OCI-LY7 (cell line): ENCODE data around the gene AGMAT. TPM values are rescaled to one million over a fixed set of nuclear protein-coding genes. Genes with fewer than 3 reads are reported as not detected.

Source experiments
- BruUV-seq: library from RNA; stranded (reverse); fragments of 400-500 nt; replicated peaks from 2 replicates; lab custom pipeline; 2021; lab: Mats Ljungman, UMichigan
- CTCF ChIA-PET: fragments of 300-600 bp; sonication (Branson Sonifier 250); formaldehyde crosslinking; loops from one replicate; lab custom pipeline; 2022; ENCODE audit warnings: antibody characterized with exemption; ENCODE audit not compliant: unreplicated experiment; lab: Charles Lee
- POLR2A ChIA-PET: fragments of 300-600 bp; sonication (Branson Sonifier 250); formaldehyde crosslinking; loops from one replicate; lab custom pipeline; 2022; ENCODE audit warnings: antibody characterized with exemption; lab: Charles Lee
- DNase-seq: peaks from one replicate; pipeline ENCODE4 v3.0.0-alpha.2; 2015; ENCODE audit warnings: low spot score
- H2AFZ ChIP-seq: fragments of 200-600 bp; sonication (generic), shearing (Covaris generic); 2 replicates; pipeline ENCODE4 v1.6.1; 2014; ENCODE audit warnings: mild to moderate bottlenecking, antibody characterized with exemption, low read length, moderate library complexity
- H3K27ac ChIP-seq: fragments of 200-600 bp; sonication (generic); 2 replicates; pipeline ENCODE4 v1.5.1; 2014; ENCODE audit warnings: mixed run types, low read depth, mild to moderate bottlenecking, moderate library complexity, low read length, inconsistent platforms; ENCODE audit not compliant: poor library complexity, severe bottlenecking
- H3K36me3 ChIP-seq: fragments of 200-600 bp; sonication (generic); 2 replicates; pipeline ENCODE4 v1.6.1; 2014; ENCODE audit warnings: mild to moderate bottlenecking, antibody characterized with exemption, low read length, moderate library complexity, mixed read lengths; ENCODE audit not compliant: insufficient read depth
- H3K4me1 ChIP-seq: fragments of 200-600 bp; sonication (generic); 2 replicates; pipeline ENCODE4 v1.5.1; 2014; ENCODE audit warnings: mild to moderate bottlenecking, low read length; ENCODE audit not compliant: insufficient read depth, poor library complexity, severe bottlenecking
- H3K4me2 ChIP-seq: fragments of 200-600 bp; sonication (generic); 2 replicates; pipeline ENCODE4 v1.6.1; 2014; ENCODE audit warnings: mild to moderate bottlenecking, low read length
- H3K4me3 ChIP-seq: fragments of 200-600 bp; sonication (generic); 2 replicates; pipeline ENCODE4 v1.5.1; 2014; ENCODE audit warnings: mild to moderate bottlenecking, low read depth, low read length; ENCODE audit not compliant: poor library complexity, severe bottlenecking
- H3K79me2 ChIP-seq: fragments of 200-600 bp; sonication (generic); 2 replicates; pipeline ENCODE4 v1.6.1; 2016; ENCODE audit warnings: low read depth, mild to moderate bottlenecking, low read length, moderate library complexity, mixed read lengths; ENCODE audit not compliant: insufficient read depth
- H3K9me2 ChIP-seq: fragments of 200-600 bp; sonication (generic); 2 replicates; pipeline ENCODE4 v1.6.1; 2016; ENCODE audit warnings: mild to moderate bottlenecking, low read length, mixed read lengths; ENCODE audit not compliant: insufficient read depth
- H3K9me3 ChIP-seq: fragments of 200-600 bp; sonication (generic); 2 replicates; pipeline ENCODE4 v1.6.1; 2014; ENCODE audit warnings: mild to moderate bottlenecking, mixed run types, low read length, mixed read lengths
- H4K20me1 ChIP-seq: fragments of 200-600 bp; sonication (generic); 2 replicates; pipeline ENCODE4 v1.6.1; 2014; ENCODE audit warnings: mild to moderate bottlenecking, antibody characterized with exemption, low read length, moderate library complexity, mixed read lengths; ENCODE audit not compliant: insufficient read depth
- CTCF ChIP-seq: fragments of 200-600 bp; sonication (generic); conservative IDR thresholded peaks from 2 replicates; pipeline ENCODE4 v1.5.1; 2014; ENCODE audit warnings: mild to moderate bottlenecking, antibody characterized with exemption, low read length, moderate library complexity, mixed read lengths
- EZH2phosphoT487 ChIP-seq: fragments of 200-600 bp; sonication (generic); IDR thresholded peaks from 2 replicates; pipeline ENCODE4 v1.6.1; 2018; ENCODE audit warnings: low read depth, borderline replicate concordance, mild to moderate bottlenecking, mixed run types, antibody characterized with exemption, low read length, moderate library complexity, mixed read lengths
- intact Hi-C: fragments of 100-400 bp; cut with micrococcal nuclease; formaldehyde crosslinking; loops from one replicate; pipeline ENCODE4 v1.10.0; 2022; ENCODE audit not compliant: unreplicated experiment
- total RNA-seq, 2 experiments: library from RNA; depleted of rRNA in 1 of 2; stranded (reverse); fragments of >200 nt in 1 of 2; shearing (Covaris generic) in 1 of 2; gene quantifications; 2 replicates each; pipeline ENCODE4 v1.2.3, GENCODE V29; 2014 to 2022

Gene AGMAT
- total RNA-seq, 2 experiments from 2014 or later, result 0.29 to 0.54 TPM

- Histone ChIP-seq H3K36me3 (no peaks in the 10 kb centered on the region), H3K9me3 (no peaks in the 10 kb centered on the region), H4K20me1 (no peaks in the 10 kb centered on the region), H3K9me2 (no peaks in the 10 kb centered on the region), H3K79me2 (peaks cover 21% of the 10 kb centered on the region; the same call in 1 of the 2 replicates), H3K4me2 (peak within 1 kb of the TSS; percentile 99), H3K27ac (peak within 1 kb of the TSS; percentile 62), H3K4me1 (peaks cover 22% of the 10 kb centered on the region), H2AFZ (peak within 1 kb of the TSS; percentile 55; the same call in 1 of the 2 replicates), H3K4me3 (peak within 1 kb of the TSS; percentile 83)
- TF ChIP-seq CTCF, result no peak
- no peak for TF ChIP-seq EZH2phosphoT487
- CTCF ChIA-PET, result no interaction called here
- intact Hi-C loops, result no loop called here
- no TSS peak for BruUV-seq
- DNase-seq, result no peak
- POLR2A ChIA-PET, result no interaction called here
Observed at GRCh38 chr1:15524021-15524282, 60.9 kb downstream of the AGMAT start, which contains the start of gene CASP9. Gene CASP9, minus strand, starts transcription at chr1:15524215. Its CDS starts 15 bp downstream, at chr1:15524200.

GRCh38 chr1:15523104-15524020, 61.5 kb downstream of the AGMAT start:
- no peaks in the 10 kb centered on the region for H3K36me3 ChIP-seq
- intact Hi-C loops, result no loop called here
- TF ChIP-seq EZH2phosphoT487 (no peak), CTCF (no peak)
- ChIA-PET CTCF (no interaction called here), POLR2A (interaction anchor here (0.7 kb wide), 1 partner anchor 919 kb away, joined by 3 read pairs; no protein-coding TSS in a partner anchor)
- peaks cover 22% of the 10 kb centered on the region for H3K4me1 ChIP-seq
- peak overlapping the region; percentile 17; the same call in 1 of the 2 replicates for H2AFZ ChIP-seq
- BruUV-seq, result TSS peak; percentile 81
- no peaks in the 10 kb centered on the region for H3K9me3 ChIP-seq
- peak overlapping the region; percentile 34 for H3K27ac ChIP-seq
- peak overlapping the region; percentile 71 for H3K4me3 ChIP-seq
- H3K4me2 ChIP-seq, result peak overlapping the region; percentile 87
- no peaks in the 10 kb centered on the region for H4K20me1 ChIP-seq
- DNase-seq, result peak; percentile 24
- peaks cover 19% of the 10 kb centered on the region; the same call in 1 of the 2 replicates for H3K79me2 ChIP-seq
- H3K9me2 ChIP-seq, result no peaks in the 10 kb centered on the region

- no TSS peak for BruUV-seq
- H2AFZ ChIP-seq, result no peak overlapping the region
- no peak overlapping the region for H3K27ac ChIP-seq
- DNase-seq, result no peak
- H3K4me2 ChIP-seq, result peak overlapping the region; percentile 87
- TF ChIP-seq CTCF (no peak), EZH2phosphoT487 (no peak)
- ChIA-PET POLR2A (interaction anchor here (0.7 kb wide), 1 partner anchor 919 kb away, joined by 3 read pairs; no protein-coding TSS in a partner anchor), CTCF (no interaction called here)
- H3K4me1 ChIP-seq, result peaks cover 18% of the 10 kb centered on the region
- H3K36me3 ChIP-seq, result no peaks in the 10 kb centered on the region
- peaks cover 11% of the 10 kb centered on the region; the same call in 1 of the 2 replicates for H3K79me2 ChIP-seq
- H3K4me3 ChIP-seq, result no peak overlapping the region
- intact Hi-C loops, result no loop called here
- no peaks in the 10 kb centered on the region for H3K9me3 ChIP-seq
- no peaks in the 10 kb centered on the region for H4K20me1 ChIP-seq
- no peaks in the 10 kb centered on the region for H3K9me2 ChIP-seq
Observed at GRCh38 chr1:15522551-15522950, 62.3 kb downstream of the AGMAT start.
